ENCODE measurements around the gene VTI1B.

VTI1B gene

DNA sequence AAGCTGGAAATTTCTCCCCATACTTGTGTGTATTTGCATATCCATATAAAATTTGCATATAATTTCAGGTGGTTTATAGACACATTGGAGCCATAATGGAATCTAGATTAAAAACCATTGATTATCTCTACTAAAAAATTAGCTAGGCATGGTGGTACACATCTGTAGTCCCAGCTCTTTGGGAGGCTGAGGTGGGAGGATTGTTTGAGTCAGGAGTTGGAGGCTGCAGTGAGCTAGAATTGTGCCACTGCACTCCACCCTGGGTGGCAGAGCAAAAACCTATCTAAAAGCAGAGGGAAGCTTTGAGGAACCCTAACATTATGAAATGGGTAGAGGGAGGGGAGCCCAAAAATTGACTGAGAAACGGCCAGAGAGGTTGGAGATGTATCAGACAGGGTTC, 23.7 kb upstream of the VTI1B start:
- TF ChIP-seq, protein P1, sequence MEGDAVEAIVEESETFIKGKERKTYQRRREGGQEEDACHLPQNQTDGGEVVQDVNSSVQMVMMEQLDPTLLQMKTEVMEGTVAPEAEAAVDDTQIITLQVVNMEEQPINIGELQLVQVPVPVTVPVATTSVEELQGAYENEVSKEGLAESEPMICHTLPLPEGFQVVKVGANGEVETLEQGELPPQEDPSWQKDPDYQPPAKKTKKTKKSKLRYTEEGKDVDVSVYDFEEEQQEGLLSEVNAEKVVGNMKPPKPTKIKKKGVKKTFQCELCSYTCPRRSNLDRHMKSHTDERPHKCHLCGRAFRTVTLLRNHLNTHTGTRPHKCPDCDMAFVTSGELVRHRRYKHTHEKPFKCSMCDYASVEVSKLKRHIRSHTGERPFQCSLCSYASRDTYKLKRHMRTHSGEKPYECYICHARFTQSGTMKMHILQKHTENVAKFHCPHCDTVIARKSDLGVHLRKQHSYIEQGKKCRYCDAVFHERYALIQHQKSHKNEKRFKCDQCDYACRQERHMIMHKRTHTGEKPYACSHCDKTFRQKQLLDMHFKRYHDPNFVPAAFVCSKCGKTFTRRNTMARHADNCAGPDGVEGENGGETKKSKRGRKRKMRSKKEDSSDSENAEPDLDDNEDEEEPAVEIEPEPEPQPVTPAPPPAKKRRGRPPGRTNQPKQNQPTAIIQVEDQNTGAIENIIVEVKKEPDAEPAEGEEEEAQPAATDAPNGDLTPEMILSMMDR (IDR thresholded peaks at IDR 0.05), result no peak
- Mint-ChIP-seq H3K27ac (peak overlapping the region; percentile 70), H3K9me3 (no peaks in the 10 kb centered on the region), H3K4me1 (peaks cover 22% of the 10 kb centered on the region), H3K4me3 (no peak overlapping the region), H3K36me3 (ENCODE audit: low read depth) (no peaks in the 10 kb centered on the region), H3K27me3 (ENCODE audit: low read depth, poor library complexity) (peaks cover 6% of the 10 kb centered on the region)
- no peak for DNase-seq

DNA sequence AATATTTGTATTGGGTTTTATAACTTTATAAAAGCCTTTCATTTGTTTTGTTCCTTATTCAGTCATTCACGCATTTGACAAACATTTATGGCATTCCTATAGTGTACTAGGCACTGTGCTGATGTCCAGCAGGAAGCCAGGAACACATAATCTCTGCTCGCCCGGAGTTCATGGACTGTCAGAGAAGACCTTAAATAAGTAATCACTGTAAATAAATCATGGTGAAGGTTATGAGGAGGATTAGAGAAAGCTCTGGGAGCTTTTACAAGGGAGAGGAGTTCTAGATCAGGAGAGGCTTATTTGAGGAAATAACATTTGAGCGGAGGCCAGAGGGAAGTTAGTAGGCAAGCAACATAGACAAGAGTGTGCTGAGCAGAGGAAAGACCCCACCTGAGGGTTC, 22.6 kb upstream of the VTI1B start:
- peaks cover 3% of the 10 kb centered on the region for H3K27me3 Mint-ChIP-seq (ENCODE audit: low read depth, poor library complexity)
- TF ChIP-seq, protein P1 (IDR thresholded peaks at IDR 0.05), result no peak

DNA sequence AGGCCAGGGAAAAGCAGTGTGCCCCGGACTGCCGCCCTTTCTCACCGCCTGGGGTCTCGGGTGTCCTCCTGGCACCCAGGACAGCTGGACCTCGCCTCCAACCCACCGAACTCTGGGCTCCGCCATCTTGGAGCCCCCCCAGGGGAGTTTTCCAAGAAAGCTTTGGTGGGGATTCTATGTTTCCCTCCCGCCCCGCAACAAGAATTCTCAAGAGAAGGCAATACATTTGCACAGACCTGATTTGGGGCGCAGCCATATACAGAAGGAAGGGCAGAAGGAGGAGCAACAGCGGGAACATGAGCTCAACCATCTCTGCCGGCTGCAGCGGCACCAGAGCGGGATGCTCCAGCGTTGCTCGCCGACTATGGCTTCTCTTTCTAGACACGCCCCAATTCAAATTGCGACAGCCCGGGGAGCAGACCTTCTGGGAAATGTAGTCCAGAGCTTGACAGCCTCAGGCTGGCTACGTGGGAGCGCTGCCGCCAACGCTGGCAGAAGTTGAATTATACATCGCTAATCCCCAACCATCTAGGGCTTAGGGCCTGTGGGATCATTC, 21.0 kb upstream of the VTI1B start, which contains the start of gene RDH11:
RDH11 (minus strand) TSS at position 371 of the 556 bp plus-strand sequence; CDS start at position 310, 61 bp downstream.
- Mint-ChIP-seq H3K27me3 (ENCODE audit: low read depth, poor library complexity) (peaks cover 3% of the 10 kb centered on the region), H3K4me1 (peaks cover 35% of the 10 kb centered on the region), H3K9me3 (no peaks in the 10 kb centered on the region), H3K36me3 (ENCODE audit: low read depth) (peaks cover 20% of the 10 kb centered on the region), H3K27ac (peak within 1 kb of the TSS; percentile 97), H3K4me3 (peak within 1 kb of the TSS; percentile 96)
- peak; percentile 82 for DNase-seq
- TF ChIP-seq, protein P1 (IDR thresholded peaks at IDR 0.05), result no peak

More for the DNA sequence above, 22.6 kb upstream of the VTI1B start:
- peaks cover 5% of the 10 kb centered on the region for H3K36me3 Mint-ChIP-seq (ENCODE audit: low read depth)
- no peak overlapping the region for H3K4me3 Mint-ChIP-seq
- no peaks in the 10 kb centered on the region for H3K9me3 Mint-ChIP-seq
- DNase-seq, result no peak
- no peak overlapping the region for H3K27ac Mint-ChIP-seq
- peaks cover 33% of the 10 kb centered on the region for H3K4me1 Mint-ChIP-seq

DNA sequence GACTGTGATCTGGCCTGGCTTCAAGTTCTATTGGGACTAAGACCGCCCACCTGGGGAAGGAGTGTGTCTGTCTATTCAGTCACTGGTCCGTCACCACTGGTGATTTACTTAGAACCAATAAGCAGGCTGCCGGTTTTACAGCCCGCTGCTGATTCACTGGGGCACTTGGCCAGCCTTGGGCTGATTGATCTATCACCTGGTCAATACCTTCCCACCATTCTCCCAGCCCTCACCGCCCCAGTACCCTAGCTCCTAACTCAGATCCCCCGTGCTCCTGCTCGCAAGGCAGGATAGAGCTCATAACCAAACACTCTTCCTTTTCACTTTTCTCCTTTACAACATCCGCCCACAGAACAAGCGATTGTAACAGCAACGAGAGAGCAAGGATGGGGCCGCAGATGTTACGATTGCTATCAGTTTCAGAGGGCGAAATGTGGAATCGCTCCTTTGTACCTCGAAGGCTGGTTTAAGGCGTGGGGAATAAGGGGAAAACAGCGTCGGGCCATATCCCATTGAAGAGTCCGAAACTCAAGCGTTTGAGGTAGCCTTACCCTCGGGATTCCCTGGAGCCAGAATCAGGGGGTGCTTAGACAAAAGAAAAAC, 20.5 kb upstream of the VTI1B start:
- Mint-ChIP-seq H3K36me3 (ENCODE audit: low read depth) (peaks cover 26% of the 10 kb centered on the region), H3K4me3 (peak overlapping the region; percentile 96), H3K27me3 (ENCODE audit: low read depth, poor library complexity) (peaks cover 3% of the 10 kb centered on the region), H3K27ac (peak overlapping the region; percentile 97), H3K9me3 (no peaks in the 10 kb centered on the region), H3K4me1 (peaks cover 35% of the 10 kb centered on the region)
- TF ChIP-seq, protein P1 (IDR thresholded peaks at IDR 0.05), result no peak
- DNase-seq, result peak; percentile 61

DNA sequence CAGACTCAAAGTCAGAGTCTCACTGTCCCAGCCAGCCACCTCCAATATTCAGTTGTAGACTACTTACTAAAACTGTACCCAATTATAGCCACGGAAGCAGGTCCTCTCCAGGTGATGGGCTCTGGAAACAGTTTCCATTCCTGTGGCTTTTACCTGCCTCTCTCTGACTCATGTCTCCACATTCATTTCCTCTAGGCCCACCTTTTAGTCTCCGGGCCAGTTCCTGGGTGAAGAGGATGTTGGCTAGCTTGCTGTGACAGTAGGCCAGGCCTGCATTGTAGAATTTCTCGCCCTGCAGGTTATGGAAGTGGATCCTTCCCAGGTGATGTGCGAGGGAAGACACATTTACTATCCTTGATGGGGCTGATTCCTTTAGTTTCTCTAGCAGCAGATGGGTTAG, 15.6 kb upstream of the VTI1B start:
- Mint-ChIP-seq H3K27me3 (ENCODE audit: low read depth, poor library complexity) (no peaks in the 10 kb centered on the region), H3K4me1 (peaks cover 31% of the 10 kb centered on the region), H3K36me3 (ENCODE audit: low read depth) (peaks cover 70% of the 10 kb centered on the region), H3K27ac (no peak overlapping the region), H3K9me3 (no peaks in the 10 kb centered on the region), H3K4me3 (no peak overlapping the region)
- TF ChIP-seq, protein P1 (IDR thresholded peaks at IDR 0.05), result no peak
- no peak for DNase-seq

DNA sequence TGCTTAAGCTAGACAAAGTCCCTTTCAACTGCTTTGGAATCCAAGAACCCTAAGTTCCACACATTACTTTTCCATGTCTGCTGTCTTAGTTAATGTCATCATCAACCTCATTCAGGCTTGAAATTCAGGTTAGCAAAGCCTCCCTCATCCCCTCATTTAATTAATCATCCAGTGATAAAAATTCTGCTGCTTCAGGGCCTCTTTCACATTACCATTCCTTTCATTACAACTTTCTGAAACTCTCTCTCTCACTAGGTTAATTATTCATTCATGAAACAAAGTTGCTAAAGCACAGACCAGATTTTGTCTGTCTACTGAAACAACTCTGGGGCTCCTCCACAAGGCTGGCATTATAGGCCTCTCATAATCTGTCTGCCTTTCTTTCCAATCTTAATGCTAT, 9.4 kb upstream of the VTI1B start:
- no peaks in the 10 kb centered on the region for H3K27me3 Mint-ChIP-seq (ENCODE audit: low read depth, poor library complexity)
- H3K4me3 Mint-ChIP-seq, result no peak overlapping the region
- TF ChIP-seq, protein P1 (IDR thresholded peaks at IDR 0.05), result no peak
- no peaks in the 10 kb centered on the region for H3K9me3 Mint-ChIP-seq
- H3K27ac Mint-ChIP-seq, result no peak overlapping the region
- peaks cover 79% of the 10 kb centered on the region for H3K36me3 Mint-ChIP-seq (ENCODE audit: low read depth)
- no peak for DNase-seq
- H3K4me1 Mint-ChIP-seq, result no peaks in the 10 kb centered on the region

Measured in nephron progenitor cell (in vitro differentiated cells).